ENCODE data around the gene KRI1.

GRCh38 chr19:10550336-10550735 lies 15.5 kb downstream of the KRI1 start:
- TF ChIP-seq CTCF (IDR thresholded peaks at IDR 0.05; ENCODE audit: extremely low read depth in 1 of 2, insufficient read depth in 1 of 2, low read depth in 1 of 2, low read length in 2 of 2) (no peak), POLR2AphosphoS5 (IDR thresholded peaks at IDR 0.05; ENCODE audit: insufficient read depth, low read depth, low read length) (no peak), EZH2 (IDR thresholded peaks at IDR 0.05; ENCODE audit: borderline replicate concordance, low read depth, low read length, severe bottlenecking) (no peak), POLR2A (IDR thresholded peaks at IDR 0.05; ENCODE audit: low read depth, low read length) (no peak), JUN (IDR thresholded peaks at IDR 0.05; ENCODE audit: borderline replicate concordance, insufficient read depth, insufficient read length, low read depth) (no peak), MYC (IDR thresholded peaks at IDR 0.05; ENCODE audit: low read depth, low read length) (no peak), FOS (IDR thresholded peaks at IDR 0.05; ENCODE audit: borderline replicate concordance, insufficient read depth, low read length) (no peak), GATA2 (IDR thresholded peaks at IDR 0.05; ENCODE audit: insufficient read depth, insufficient read length, low read depth, low read length) (no peak)
- TF ChIP-seq, protein P1, sequence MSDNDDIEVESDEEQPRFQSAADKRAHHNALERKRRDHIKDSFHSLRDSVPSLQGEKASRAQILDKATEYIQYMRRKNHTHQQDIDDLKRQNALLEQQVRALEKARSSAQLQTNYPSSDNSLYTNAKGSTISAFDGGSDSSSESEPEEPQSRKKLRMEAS (IDR thresholded peaks at IDR 0.05; ENCODE audit: insufficient read depth, insufficient read length) = no peak
